Mesenchymal stem cell (in vitro differentiated cells and primary cell): ENCODE data around the gene TMED10.

Experiments used
- DNase-seq: peaks from one replicate; pipeline ENCODE4 v3.0.0-alpha.2; 2013
- H2AFZ ChIP-seq: one replicate; pipeline ENCODE4 v1.6.1; 2013; ENCODE audit warnings: low read depth, mild to moderate bottlenecking, control low read depth, inconsistent platforms, low read length, moderate library complexity
- H2AK5ac ChIP-seq: 2 replicates; pipeline ENCODE4 v1.6.1; 2013; ENCODE audit warnings: low read length, moderate library complexity, mild to moderate bottlenecking, inconsistent platforms; ENCODE audit not compliant: severe bottlenecking
- H2BK120ac ChIP-seq: one replicate; pipeline ENCODE4 v1.6.1; 2013; ENCODE audit warnings: low read depth, mild to moderate bottlenecking, inconsistent platforms, low read length, moderate library complexity
- H2BK12ac ChIP-seq, 2 experiments: one replicate each; pipeline ENCODE4 v1.6.1; 2013; ENCODE audit warnings: inconsistent platforms in 2 of 2, low read length in 2 of 2, mild to moderate bottlenecking in 2 of 2, moderate library complexity in 2 of 2, control low read depth in 1 of 2
- H2BK15ac ChIP-seq: one replicate; pipeline ENCODE4 v1.6.1; 2013; ENCODE audit warnings: mild to moderate bottlenecking, low read depth, inconsistent platforms; ENCODE audit not compliant: poor library complexity, severe bottlenecking
- H2BK5ac ChIP-seq: 2 replicates; pipeline ENCODE4 v1.6.1; 2013; ENCODE audit warnings: low read depth, mild to moderate bottlenecking, low read length, control low read depth, inconsistent platforms; ENCODE audit not compliant: poor library complexity, severe bottlenecking
- H3K14ac ChIP-seq, 2 experiments: one replicate each; pipeline ENCODE4 v1.6.1; 2013; ENCODE audit warnings: inconsistent platforms in 2 of 2, low read length in 2 of 2, control low read depth in 1 of 2, mild to moderate bottlenecking in 1 of 2, moderate library complexity in 1 of 2
- H3K18ac ChIP-seq, 2 experiments: one replicate each; pipeline ENCODE4 v1.6.1; 2013; ENCODE audit warnings: inconsistent platforms in 2 of 2, low read length in 2 of 2, control low read depth in 1 of 2, low read depth in 1 of 2, mild to moderate bottlenecking in 1 of 2
- H3K23ac ChIP-seq, 2 experiments: one replicate each; pipeline ENCODE4 v1.6.1; 2013; ENCODE audit warnings: inconsistent platforms in 2 of 2, low read length in 2 of 2, mild to moderate bottlenecking in 2 of 2, moderate library complexity in 2 of 2, control low read depth in 1 of 2
- H3K27ac ChIP-seq: 2 replicates; pipeline ENCODE4 v1.5.1; 2013; ENCODE audit warnings: mild to moderate bottlenecking, moderate library complexity, low read length, control low read depth, inconsistent platforms; ENCODE audit not compliant: poor library complexity, severe bottlenecking
- H3K27me3 ChIP-seq, 2 experiments: 2 replicates each; pipeline versions ENCODE4 v1.6.1 to v1.7.0; 2013; ENCODE audit warnings: low read length in 2 of 2, mild to moderate bottlenecking in 2 of 2, moderate library complexity in 2 of 2, control low read depth in 1 of 2, inconsistent platforms in 1 of 2; ENCODE audit not compliant: control insufficient read depth in 1 of 2, insufficient read depth in 1 of 2
- H3K36me3 ChIP-seq, 2 experiments: 2 replicates each; pipeline versions ENCODE4 v1.6.1 to v1.7.0; 2013; ENCODE audit warnings: low read length in 2 of 2, control low read depth in 1 of 2, inconsistent platforms in 1 of 2, low read depth in 1 of 2, mild to moderate bottlenecking in 1 of 2; ENCODE audit not compliant: insufficient read depth in 2 of 2, control insufficient read depth in 1 of 2
- H3K4ac ChIP-seq, 2 experiments: one replicate each; pipeline ENCODE4 v1.6.1; 2013; ENCODE audit warnings: inconsistent platforms in 2 of 2, low read length in 2 of 2, mild to moderate bottlenecking in 2 of 2, moderate library complexity in 2 of 2, control low read depth in 1 of 2, low read depth in 1 of 2
- H3K4me1 ChIP-seq: 2 replicates; pipeline ENCODE4 v1.6.1; 2013; ENCODE audit warnings: low read depth, low read length, control low read depth; ENCODE audit not compliant: control insufficient read depth, insufficient read depth
- H3K4me2 ChIP-seq: 2 replicates; pipeline ENCODE4 v1.6.1; 2013; ENCODE audit warnings: low read length, mild to moderate bottlenecking, inconsistent platforms; ENCODE audit not compliant: poor library complexity, severe bottlenecking
- H3K4me3 ChIP-seq, 2 experiments: 2 replicates each; pipeline versions ENCODE4 v1.5.1 to v1.7.0; 2013; ENCODE audit warnings: low read length in 2 of 2, mild to moderate bottlenecking in 2 of 2, control low read depth in 1 of 2, low read depth in 1 of 2; ENCODE audit not compliant: insufficient read depth in 1 of 2
- H3K79me1 ChIP-seq: replicated peaks from 2 replicates; pipeline ENCODE4 v1.6.1; 2013; ENCODE audit warnings: mild to moderate bottlenecking, control low read depth, low read length, inconsistent platforms; ENCODE audit not compliant: poor library complexity, severe bottlenecking
- H3K9ac ChIP-seq: 2 replicates; pipeline ENCODE4 v1.7.0; 2013; ENCODE audit warnings: mild to moderate bottlenecking, low read length, moderate library complexity
- H3K9me3 ChIP-seq: 2 replicates; pipeline ENCODE4 v1.7.0; 2013; ENCODE audit warnings: mild to moderate bottlenecking, low read length; ENCODE audit not compliant: control insufficient read depth
- H4K8ac ChIP-seq: one replicate; pipeline ENCODE4 v1.6.1; 2013; ENCODE audit warnings: inconsistent platforms, mild to moderate bottlenecking, low read length, moderate library complexity
- H4K91ac ChIP-seq: one replicate; pipeline ENCODE4 v1.6.1; 2013; ENCODE audit warnings: mild to moderate bottlenecking, low read length, inconsistent platforms
- WGBS: methylation state at CpG from one replicate; pipeline ENCODE4 v1.1.7; 2013; ENCODE audit warnings: mixed read lengths; 5-methylcytosine and 5-hydroxymethylcytosine counted together

Gene TMED10

GRCh38 chr14:75221797-75222196, 45.4 kb upstream of the TMED10 start:
- 69% methylated on average over 1 of the region's 2 CpGs for WGBS
- Histone ChIP-seq H4K91ac (peak overlapping the region; percentile 70), H2BK120ac (peak overlapping the region; percentile 80), H3K4me1 (peaks cover 11% of the 10 kb centered on the region), H3K9me3 (no peaks in the 10 kb centered on the region), H2AK5ac (peak overlapping the region; percentile 67), H2BK5ac (no peak overlapping the region), H3K23ac (no peak overlapping the region), H3K27me3 (no peaks in the 10 kb centered on the region), H3K4me3 (no peak overlapping the region), H3K9ac (no peak overlapping the region), H3K27ac (peak overlapping the region; percentile 41), H4K8ac (peak overlapping the region; percentile 74), H3K36me3 (no peaks in the 10 kb centered on the region), H3K18ac (peak overlapping the region; percentile 81 to 93), H2AFZ (peak overlapping the region; percentile 0), H3K79me1 (no peaks in the 10 kb centered on the region), H3K4ac (peak overlapping the region; percentile 20 to 26), H3K14ac (no peak overlapping the region), H2BK12ac (peak overlapping the region; percentile 57 to 87), H3K4me2 (peak overlapping the region; percentile 27), H2BK15ac (no peak overlapping the region)
- no peak for DNase-seq

GRCh38 chr14:75220156-75220555, 43.7 kb upstream of the TMED10 start:
- no peak overlapping the region for H3K14ac ChIP-seq
- no peak overlapping the region for H3K23ac ChIP-seq
- peak overlapping the region; percentile 2 for H2BK15ac ChIP-seq
- no peak overlapping the region for H3K27ac ChIP-seq
- no peak overlapping the region for H2AK5ac ChIP-seq
- no peak overlapping the region for H3K4me3 ChIP-seq
- H4K91ac ChIP-seq: peak overlapping the region; percentile 48
- H2BK12ac ChIP-seq: peak overlapping the region in 1 of 2 experiments; percentile 10
- WGBS: 93% methylated on average over 9 of the region's 9 CpGs
- H3K9me3 ChIP-seq: no peaks in the 10 kb centered on the region
- no peak overlapping the region for H3K9ac ChIP-seq
- no peak overlapping the region for H2BK5ac ChIP-seq
- no peaks in the 10 kb centered on the region for H3K36me3 ChIP-seq
- no peak overlapping the region for H3K4me2 ChIP-seq
- H3K27me3 ChIP-seq: no peaks in the 10 kb centered on the region
- no peak overlapping the region for H3K18ac ChIP-seq
- DNase-seq: no peak
- H2AFZ ChIP-seq: no peak overlapping the region
- H2BK120ac ChIP-seq: no peak overlapping the region
- peaks cover 11% of the 10 kb centered on the region for H3K4me1 ChIP-seq
- H3K4ac ChIP-seq: peak overlapping the region in 1 of 2 experiments; percentile 27
- H4K8ac ChIP-seq: no peak overlapping the region
- H3K79me1 ChIP-seq: no peaks in the 10 kb centered on the region

- Histone ChIP-seq H2AK5ac (no peak overlapping the region), H3K27ac (no peak overlapping the region), H3K4me2 (no peak overlapping the region), H3K18ac (no peak overlapping the region), H3K4me3 (no peak overlapping the region), H2AFZ (no peak overlapping the region), H3K36me3 (no peaks in the 10 kb centered on the region), H3K9me3 (no peaks in the 10 kb centered on the region), H3K14ac (no peak overlapping the region), H2BK5ac (no peak overlapping the region), H3K4ac (no peak overlapping the region), H2BK12ac (peak overlapping the region in 1 of 2 experiments; percentile 48), H3K79me1 (no peaks in the 10 kb centered on the region), H4K91ac (no peak overlapping the region), H2BK120ac (no peak overlapping the region), H3K9ac (no peak overlapping the region), H3K27me3 (no peaks in the 10 kb centered on the region), H3K4me1 (peaks cover 9% of the 10 kb centered on the region), H2BK15ac (no peak overlapping the region), H4K8ac (no peak overlapping the region), H3K23ac (no peak overlapping the region)
- 95% methylated on average over 4 of the region's 4 CpGs for WGBS
- no peak for DNase-seq
Observed at GRCh38 chr14:75217508-75218206, 41.2 kb upstream of the TMED10 start.

- Histone ChIP-seq H2AFZ (no peak overlapping the region), H3K36me3 (no peaks in the 10 kb centered on the region), H2BK15ac (no peak overlapping the region), H3K27me3 (no peaks in the 10 kb centered on the region), H2BK120ac (no peak overlapping the region), H3K4me1 (no peaks in the 10 kb centered on the region), H3K23ac (no peak overlapping the region), H2AK5ac (no peak overlapping the region), H4K8ac (no peak overlapping the region), H3K4ac (no peak overlapping the region), H3K4me2 (no peak overlapping the region), H2BK5ac (no peak overlapping the region), H3K14ac (no peak overlapping the region), H3K4me3 (no peak overlapping the region), H3K9ac (no peak overlapping the region), H3K18ac (no peak overlapping the region), H3K9me3 (no peaks in the 10 kb centered on the region), H2BK12ac (no peak overlapping the region), H3K79me1 (no peaks in the 10 kb centered on the region), H4K91ac (no peak overlapping the region), H3K27ac (no peak overlapping the region)
- DNase-seq: no peak
- 90% methylated on average over 6 of the region's 6 CpGs for WGBS
Observed at GRCh38 chr14:75216427-75217006, 40.1 kb upstream of the TMED10 start.
